SH-SY5Y (cell line): Measurements from ENCODE around the gene C5orf24.

Experiments
- GATA2 ChIP-seq: IDR thresholded peaks from 2 replicates; pipeline ENCODE4 v1.6.1; 2011; ENCODE audit warnings: mild to moderate bottlenecking, low read depth, low read length
- GATA3 ChIP-seq: IDR thresholded peaks from 2 replicates; pipeline ENCODE4 v1.6.1; 2011; ENCODE audit warnings: low read depth, mild to moderate bottlenecking, low read length, moderate library complexity

DNA sequence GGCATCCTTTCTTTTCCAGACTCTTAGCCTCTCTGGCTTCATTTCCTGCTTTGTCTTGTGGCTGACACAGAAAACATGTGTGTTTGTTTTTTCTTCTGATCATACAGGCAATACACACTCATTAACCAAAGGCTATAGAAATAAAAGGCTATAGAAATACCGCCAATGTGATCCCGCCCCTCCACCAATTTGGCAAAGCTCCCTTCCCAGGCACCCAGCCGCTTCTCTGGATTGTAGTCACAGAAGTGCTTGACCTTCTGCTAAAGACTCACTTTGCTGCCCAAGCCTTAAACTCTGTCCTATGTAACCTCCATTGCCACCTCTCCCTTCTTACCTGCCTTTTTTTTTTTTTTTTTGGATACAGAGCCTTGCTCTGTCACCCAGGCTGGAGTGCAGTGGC is 33.7 kb downstream of the C5orf24 start:
- TF ChIP-seq GATA2 (no peak), GATA3 (no peak)
